GM12864 (cell line): Measurements from ENCODE around the gene USP7.
A peak's percentile ranks its signal among the peaks of the same experiment; 100 is the strongest.

ENCODE experiments used
- DNase-seq: peaks from one replicate; pipeline ENCODE4 v3.0.0-alpha.2; 2011; ENCODE audit warnings: low read depth
- H3K4me3 ChIP-seq: 2 replicates; pipeline ENCODE4 v1.5.1; 2011; ENCODE audit warnings: mild to moderate bottlenecking, low read depth, low read length, control low read depth
- CTCF ChIP-seq: IDR thresholded peaks from 2 replicates; pipeline ENCODE4 v1.5.1; 2011; ENCODE audit warnings: low read depth, mild to moderate bottlenecking, moderate library complexity, low read length, control low read depth, inconsistent platforms; ENCODE audit errors: missing control alignments

Gene USP7

GRCh38 chr16:8908810-8909468, 54.8 kb downstream of the USP7 start:
- H3K4me3 ChIP-seq = no peak overlapping the region
- no peak for TF ChIP-seq CTCF

DNA sequence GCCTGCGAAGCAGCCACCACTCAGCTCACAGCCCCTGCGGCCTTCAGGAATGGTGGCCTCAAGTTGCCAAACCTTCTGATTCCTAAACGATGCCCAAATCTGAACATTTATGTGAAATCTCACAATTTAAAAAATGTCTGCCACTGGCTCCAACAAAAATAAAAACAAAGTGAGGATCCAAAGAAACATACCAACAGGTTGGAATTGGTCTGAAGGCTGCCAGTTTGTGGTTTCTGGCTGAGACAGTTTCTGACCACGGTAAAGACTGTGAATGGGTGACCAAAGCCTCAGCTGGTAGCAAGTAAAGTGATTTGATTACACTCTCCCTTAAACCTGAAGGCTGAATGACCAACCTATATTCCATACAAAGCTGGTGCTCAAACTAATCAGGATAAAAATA, 56.6 kb downstream of the USP7 start:
- no peak overlapping the region for H3K4me3 ChIP-seq
- DNase-seq = no peak
- TF ChIP-seq CTCF = no peak

More at GRCh38 chr16:8908810-8909468, 54.8 kb downstream of the USP7 start:
- DNase-seq = no peak

DNA sequence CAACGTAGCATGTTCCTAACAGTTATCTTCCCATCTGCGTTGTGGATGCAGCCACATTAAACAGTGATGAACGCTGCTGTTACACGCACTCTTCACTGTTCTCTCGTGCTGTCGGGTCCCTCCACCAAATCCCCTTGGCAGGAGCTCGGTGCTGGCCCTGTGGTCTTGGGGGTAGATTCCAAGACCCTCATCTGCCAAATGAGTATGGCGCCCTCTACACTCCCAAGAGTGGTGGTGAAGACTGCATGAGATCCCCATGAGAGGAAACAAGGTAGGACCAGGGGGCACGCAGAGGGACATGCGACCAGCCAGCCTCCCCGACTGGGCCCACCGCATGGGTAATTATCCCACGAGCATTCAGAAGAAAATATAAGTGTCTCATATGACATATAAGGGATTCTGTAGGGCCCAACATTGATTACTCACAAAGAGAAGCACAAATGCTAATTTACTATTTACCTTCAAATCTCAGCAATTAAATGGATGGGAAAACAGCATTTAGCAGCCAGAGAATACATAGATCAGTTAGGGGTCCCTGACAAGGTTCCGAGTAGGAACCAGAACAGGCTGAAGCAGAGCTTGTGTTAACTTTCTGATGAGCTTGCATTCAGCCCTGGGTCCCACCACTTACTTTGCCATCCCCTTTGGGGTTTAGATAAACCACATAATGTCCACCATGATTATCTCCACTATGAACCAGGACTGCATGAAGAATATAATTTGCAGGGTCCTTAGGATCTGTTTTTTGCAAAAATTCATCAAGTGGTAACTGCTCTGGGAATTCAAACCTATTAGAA, 57.7 kb downstream of the USP7 start:
- TF ChIP-seq CTCF = peak; percentile 25
- no peak overlapping the region for H3K4me3 ChIP-seq
- DNase-seq = no peak

GRCh38 chr16:8905168-8905762, 58.4 kb downstream of the USP7 start:
- H3K4me3 ChIP-seq = no peak overlapping the region
- DNase-seq = no peak
- peak; percentile 47 for TF ChIP-seq CTCF

DNA sequence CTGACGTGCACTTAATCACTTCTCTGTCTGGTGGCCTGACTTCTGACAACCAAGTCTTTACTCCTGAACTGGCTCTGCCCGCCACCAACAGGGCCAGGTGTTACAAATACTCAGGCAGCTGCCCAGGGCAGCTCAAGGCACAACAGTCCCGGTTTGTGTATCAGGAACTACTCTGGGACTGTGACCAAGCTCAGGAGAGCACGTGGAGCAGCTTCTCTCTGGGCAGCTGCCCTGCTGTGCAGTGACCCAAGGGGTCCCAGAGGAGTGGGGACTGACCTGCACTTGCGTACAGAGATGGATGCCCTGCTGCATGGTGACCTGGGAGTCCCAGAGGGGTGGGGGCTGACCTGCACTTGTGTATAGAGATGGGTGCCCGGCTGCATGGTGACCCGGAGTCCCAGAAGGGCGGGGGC, 59.7 kb downstream of the USP7 start:
- TF ChIP-seq CTCF = no peak
- H3K4me3 ChIP-seq = no peak overlapping the region
- no peak for DNase-seq

DNA sequence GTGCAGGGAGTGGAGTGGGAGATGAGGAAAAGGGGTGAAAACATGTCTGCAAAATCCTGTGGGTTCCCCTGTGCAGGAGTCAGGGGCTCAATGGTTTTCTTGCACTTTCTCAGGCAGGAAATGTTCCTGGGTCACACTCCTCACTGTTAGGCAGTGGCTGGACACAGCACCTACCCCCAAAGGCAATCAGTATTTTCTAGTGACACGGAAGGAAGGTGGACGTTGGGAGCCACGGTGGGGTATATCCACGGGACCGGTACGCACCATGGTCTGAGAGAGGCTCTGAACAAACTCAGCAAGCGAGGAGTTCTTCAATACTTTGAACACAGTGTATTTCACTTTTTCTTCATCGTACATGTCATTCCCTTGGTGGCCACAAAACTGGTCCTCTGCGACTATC, 60.7 kb downstream of the USP7 start:
- no peak overlapping the region for H3K4me3 ChIP-seq
- no peak for DNase-seq
- no peak for TF ChIP-seq CTCF
